Pulmonary artery endothelial cell (primary cell): Measurements from ENCODE around the gene LRRC61. TPM values are rescaled to one million over a fixed set of nuclear protein-coding genes. Genes with fewer than 3 reads are reported as not detected.

ENCODE experiments used
- DNase-seq: peaks from one replicate; pipeline ENCODE4 v3.0.0-alpha.2; 2011; ENCODE audit warnings: low read depth, low spot score
- total RNA-seq: library from RNA; depleted of rRNA; stranded (reverse); fragments of >200 nt; gene quantifications from 2 replicates; pipeline ENCODE4 v1.2.3, GENCODE V29; 2014

LRRC61 gene
- total RNA-seq, 1 donor from 2014 or later = 0.07 TPM

DNA sequence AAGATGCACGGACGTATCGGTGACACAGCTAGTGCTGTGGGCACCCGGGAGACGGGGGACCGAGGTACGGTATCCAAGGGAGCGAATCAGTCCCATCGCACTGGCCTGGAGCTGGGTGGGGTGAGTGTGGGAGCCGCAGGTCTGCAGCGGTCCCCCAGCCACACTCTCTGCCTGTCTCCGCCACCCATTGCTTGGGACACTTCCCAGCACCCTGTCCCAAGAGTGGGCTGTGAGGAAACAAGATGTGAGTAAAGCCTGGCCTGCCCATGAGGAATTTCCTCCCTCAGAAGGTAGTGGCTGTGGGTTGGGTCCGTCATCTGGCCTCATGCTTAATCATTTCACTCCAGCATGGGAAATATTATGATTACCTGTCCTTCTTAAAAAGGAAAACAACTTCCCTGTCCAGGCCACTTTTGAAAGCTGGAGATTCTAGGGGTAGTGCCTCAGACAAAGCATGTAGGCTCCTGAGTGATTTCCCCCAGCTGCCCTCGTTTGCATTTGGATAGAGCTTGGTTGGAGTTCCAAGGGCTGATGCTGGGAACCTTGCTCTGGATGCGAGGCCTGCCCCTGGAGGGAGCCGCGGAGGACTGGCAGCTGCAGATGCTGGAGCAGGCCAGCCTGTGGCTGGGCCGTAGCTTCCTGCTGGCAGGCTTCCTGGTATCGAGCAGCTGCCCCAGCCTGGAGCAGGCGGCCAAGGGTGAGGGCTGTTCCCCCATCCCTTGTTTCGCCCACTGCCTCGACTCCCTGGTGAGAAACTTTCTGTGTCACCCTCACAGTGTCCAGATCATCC is 6.4 kb downstream of the LRRC61 start:
- DNase-seq = no peak

- DNase-seq = no peak
Measured at GRCh38 chr7:150330211-150330885, 7.2 kb downstream of the LRRC61 start.

GRCh38 chr7:150332852-150333635 is 9.9 kb downstream of the LRRC61 start:
- no peak for DNase-seq

- DNase-seq = no peak
Measured at GRCh38 chr7:150333659-150334058, 10.5 kb downstream of the LRRC61 start.

DNA sequence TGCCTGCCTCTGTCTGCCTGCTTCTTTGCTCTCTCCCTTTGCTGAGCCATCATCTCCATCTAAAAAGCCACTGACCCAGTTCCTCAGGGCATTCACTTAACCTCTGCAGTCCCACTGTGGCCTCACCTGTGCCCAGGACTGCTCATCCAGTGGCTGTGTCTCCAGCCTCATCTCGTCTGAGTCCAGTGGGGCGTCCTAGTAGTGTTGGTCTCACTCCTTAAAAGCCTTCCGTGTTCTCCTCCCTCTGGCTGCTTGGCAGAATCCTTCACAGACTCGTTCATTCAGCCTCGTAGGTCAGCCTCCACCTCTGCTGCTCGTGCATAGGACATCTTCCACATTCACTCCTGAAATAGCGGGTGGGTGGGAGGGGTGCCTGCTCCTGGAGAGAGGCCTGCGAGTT is 11.0 kb downstream of the LRRC61 start:
- DNase-seq = no peak

DNA sequence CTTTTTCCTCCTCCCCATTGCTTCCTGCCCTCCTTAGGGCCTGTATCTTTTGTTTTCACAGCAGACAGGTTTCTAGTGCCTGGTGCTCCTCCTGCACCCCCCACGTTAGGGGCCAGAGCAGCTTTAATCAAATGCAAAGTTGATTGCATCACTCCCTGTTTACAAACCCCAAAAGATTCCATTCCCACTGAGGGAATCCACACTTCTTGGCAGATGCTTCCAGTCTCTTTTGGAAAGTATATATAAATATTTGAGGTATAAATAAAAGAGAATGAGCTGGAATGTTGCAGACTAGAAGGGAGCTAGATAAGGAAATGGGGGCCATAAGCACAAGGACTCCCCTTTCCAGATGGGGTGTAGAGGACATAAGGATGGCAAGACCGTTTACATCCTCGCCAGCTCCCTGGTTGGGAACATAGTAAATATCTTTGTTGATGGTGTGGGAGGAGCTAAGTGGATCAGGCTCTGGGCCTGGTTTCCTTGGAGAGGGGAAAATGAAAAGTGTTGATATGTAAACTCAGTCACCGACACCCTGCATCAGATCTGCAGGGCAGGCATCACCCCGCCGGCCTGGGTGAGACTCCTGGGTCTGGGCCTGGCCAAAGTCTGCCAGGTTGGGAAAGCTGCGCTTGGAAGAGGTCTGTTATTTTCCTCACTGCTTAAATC is 12.1 kb downstream of the LRRC61 start:
- DNase-seq = no peak

- DNase-seq = no peak
Measured at GRCh38 chr7:150335774-150336112, 12.6 kb downstream of the LRRC61 start.

DNA sequence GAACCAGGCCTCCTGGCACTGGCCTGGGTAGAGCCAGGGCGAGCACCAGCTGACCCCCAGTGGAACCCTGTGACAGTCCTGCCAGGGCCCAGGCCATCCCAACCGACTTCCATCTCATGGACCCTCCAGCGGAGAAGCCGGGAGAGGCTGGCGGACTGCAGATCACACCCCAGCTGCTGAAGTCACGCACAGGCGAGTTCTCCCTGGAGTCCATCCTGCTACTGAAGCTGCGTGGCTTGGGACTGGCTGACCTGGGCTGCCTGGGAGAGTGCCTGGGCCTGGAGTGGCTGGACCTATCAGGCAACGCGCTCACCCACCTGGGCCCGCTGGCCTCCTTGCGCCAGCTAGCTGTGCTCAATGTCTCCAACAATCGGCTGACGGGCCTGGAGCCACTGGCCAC is 13.6 kb downstream of the LRRC61 start:
- DNase-seq = no peak

DNA sequence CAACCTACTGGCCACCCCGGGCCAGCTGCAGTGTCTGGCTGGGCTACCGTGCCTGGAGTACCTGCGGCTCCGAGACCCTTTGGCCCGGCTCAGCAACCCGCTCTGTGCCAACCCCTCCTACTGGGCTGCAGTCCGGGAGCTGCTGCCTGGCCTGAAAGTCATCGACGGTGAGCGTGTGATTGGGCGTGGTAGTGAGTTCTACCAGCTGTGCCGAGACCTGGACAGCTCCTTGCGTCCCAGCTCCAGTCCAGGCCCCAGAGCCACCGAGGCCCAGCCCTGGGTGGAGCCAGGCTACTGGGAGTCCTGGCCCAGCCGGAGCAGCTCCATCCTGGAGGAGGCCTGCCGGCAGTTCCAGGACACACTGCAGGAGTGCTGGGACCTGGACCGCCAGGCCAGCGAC is 14.0 kb downstream of the LRRC61 start:
- no peak for DNase-seq

GRCh38 chr7:150337659-150338081 is 14.5 kb downstream of the LRRC61 start:
- no peak for DNase-seq

- DNase-seq = no peak
Measured at GRCh38 chr7:150338166-150338829, 15.1 kb downstream of the LRRC61 start.

DNA sequence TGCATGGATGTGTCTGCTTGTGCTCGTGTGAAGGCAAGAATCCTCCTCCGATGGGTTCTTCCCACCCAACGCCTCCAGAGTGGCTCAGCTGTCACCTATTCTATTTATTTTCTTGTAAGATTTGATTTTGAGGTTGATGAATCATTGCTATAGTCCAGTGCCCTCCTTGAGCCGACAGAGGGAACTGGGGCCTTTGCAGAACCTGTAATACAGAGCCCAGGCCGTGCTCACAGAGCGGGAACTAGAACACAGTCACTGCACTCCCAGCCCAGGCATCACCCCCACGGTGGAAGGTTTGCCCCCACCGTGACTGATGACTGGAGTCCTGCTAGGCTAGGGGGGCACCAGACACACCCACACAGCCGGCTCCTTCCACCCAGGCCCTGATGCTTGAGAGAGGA is 16.3 kb downstream of the LRRC61 start:
- DNase-seq = no peak

DNA sequence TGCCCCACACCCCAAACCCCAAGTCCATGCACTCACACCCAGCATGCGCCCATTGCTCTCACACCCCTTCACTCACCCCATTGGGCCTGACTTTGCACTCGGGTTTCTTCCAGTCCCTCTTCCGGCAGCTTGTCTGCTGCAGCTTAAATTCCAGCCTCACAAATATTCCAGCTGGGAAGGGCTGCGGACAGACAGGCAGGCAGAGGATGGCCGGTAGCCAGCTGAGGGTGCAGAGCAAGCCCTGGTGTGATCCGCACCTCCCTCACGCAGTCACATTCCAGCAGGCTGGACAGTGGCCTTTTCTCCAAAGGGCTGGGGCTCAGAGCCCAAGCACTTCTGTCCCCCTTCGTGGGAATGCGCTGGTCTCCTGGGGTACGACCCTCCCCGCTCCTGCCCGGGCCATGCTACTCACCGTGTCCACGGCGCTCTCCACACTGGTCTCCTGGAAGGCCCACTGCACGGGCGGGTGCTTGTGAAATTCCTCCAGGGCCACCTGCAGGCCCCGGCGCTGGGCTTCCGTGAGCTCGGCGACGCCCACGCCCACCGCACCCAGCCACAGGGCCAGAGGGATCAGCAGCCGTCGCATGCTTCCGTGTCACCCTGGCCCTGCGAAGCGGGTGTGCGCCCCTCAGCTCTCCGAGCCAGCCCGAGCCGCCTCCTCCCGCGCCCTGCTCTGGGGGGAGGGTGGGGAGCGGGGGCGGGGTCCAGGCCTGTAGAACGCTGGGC is 17.0 kb downstream of the LRRC61 start:
- DNase-seq = no peak

- no peak for DNase-seq
Measured at GRCh38 chr7:150340875-150341262, 17.7 kb downstream of the LRRC61 start.

GRCh38 chr7:150341263-150342120 is 18.3 kb downstream of the LRRC61 start, which contains the start of gene RARRES2:
Gene RARRES2 (minus strand): TSS chr7:150341629. CDS start chr7:150340609, 1,020 bp downstream.
- no peak for DNase-seq

- no peak for DNase-seq
Measured at GRCh38 chr7:150342121-150342408, 18.9 kb downstream of the LRRC61 start.

DNA sequence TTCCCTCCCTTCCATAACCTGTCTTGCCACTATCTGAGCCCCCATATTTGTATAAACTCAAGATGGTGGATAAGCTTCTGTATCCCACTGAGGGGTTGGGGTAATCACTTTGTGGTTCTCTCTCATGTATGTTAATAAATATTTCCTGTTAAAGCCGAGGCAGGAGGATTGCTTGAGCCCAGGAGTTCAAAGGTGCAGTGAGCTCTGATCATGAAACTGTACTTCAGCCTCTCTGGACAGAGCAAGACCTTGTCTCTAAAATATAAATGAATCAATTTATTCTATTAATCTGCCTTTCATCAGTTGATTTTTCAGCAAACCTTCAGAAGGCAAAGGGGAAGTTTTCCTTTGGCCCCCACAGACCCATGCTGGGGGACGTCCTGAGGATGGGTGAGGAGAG is 20.1 kb downstream of the LRRC61 start:
- no peak for DNase-seq

- no peak for DNase-seq
Measured at GRCh38 chr7:150344299-150344698, 21.1 kb downstream of the LRRC61 start.

- DNase-seq = no peak
Measured at GRCh38 chr7:150345012-150345411, 21.9 kb downstream of the LRRC61 start.

- DNase-seq = no peak
Measured at GRCh38 chr7:150346922-150347321, 23.8 kb downstream of the LRRC61 start.
